ENCODE data around the gene SH2D5. TPM values are rescaled to one million over a fixed set of nuclear protein-coding genes. Genes with fewer than 3 reads are reported as not detected.

The SH2D5 gene
- total RNA-seq, 1 experiment from 2014 or later, result 3.5 TPM

GRCh38 chr1:20731057-20731991 lies 1.2 kb downstream of the SH2D5 start:
- no peak overlapping the region for H3K27ac Mint-ChIP-seq (ENCODE audit: unreplicated experiment)
- Histone ChIP-seq H3K4me1 (peaks cover 6% of the 10 kb centered on the region; the same call in 1 of the 2 replicates), H3K4me3 (ENCODE audit: low read depth, low read length) (peak overlapping the region; percentile 39), H3K36me3 (ENCODE audit: control insufficient read depth, insufficient read depth, low read length) (peaks cover 2% of the 10 kb centered on the region; the same call in 1 of the 2 replicates), H3K9me3 (no peaks in the 10 kb centered on the region), H3K27me3 (replicated peaks; ENCODE audit: control insufficient read depth, insufficient read depth, low read length) (no peaks in the 10 kb centered on the region)
- ChIA-PET POLR2A (no interaction called here), CTCF (interaction anchor here (1.2 kb wide), 1 partner anchor 34 kb away, joined by 3 read pairs; no protein-coding TSS in a partner anchor)
- H3K36me3 Mint-ChIP-seq (ENCODE audit: insufficient read depth, unreplicated experiment), result peaks cover 24% of the 10 kb centered on the region
- H3K4me1 Mint-ChIP-seq (ENCODE audit: low read depth, unreplicated experiment), result peaks cover 13% of the 10 kb centered on the region
- no TSS peak for BruUV-seq (replicated peaks)
- H3K4me3 Mint-ChIP-seq (ENCODE audit: unreplicated experiment), result peak overlapping the region; percentile 95
- intact Hi-C loops (cut with micrococcal nuclease; ENCODE audit: unreplicated experiment), result no loop called here
- no peak for DNase-seq
- no peaks in the 10 kb centered on the region for H3K9me3 Mint-ChIP-seq (ENCODE audit: unreplicated experiment)
- H3K27me3 Mint-ChIP-seq (ENCODE audit: insufficient read depth, unreplicated experiment), result no peaks in the 10 kb centered on the region
- no peak for TF ChIP-seq CTCF (IDR thresholded peaks at IDR 0.05; ENCODE audit: insufficient read depth in 1 of 2, low read depth in 1 of 2, low read length in 1 of 2, severe bottlenecking in 1 of 2, unreplicated experiment in 1 of 2)

- Histone ChIP-seq H3K9me3 (no peaks in the 10 kb centered on the region), H3K4me3 (ENCODE audit: low read depth, low read length) (no peak overlapping the region), H3K27me3 (replicated peaks; ENCODE audit: control insufficient read depth, insufficient read depth, low read length) (no peaks in the 10 kb centered on the region), H3K36me3 (ENCODE audit: control insufficient read depth, insufficient read depth, low read length) (no peaks in the 10 kb centered on the region), H3K4me1 (peaks cover 6% of the 10 kb centered on the region; the same call in 1 of the 2 replicates)
- intact Hi-C loops (cut with micrococcal nuclease; ENCODE audit: unreplicated experiment), result no loop called here
- CTCF ChIA-PET, result interaction anchor here (0.6 to 1.2 kb wide), 2 partner anchors 9 to 34 kb away, joined by 3 to 8 read pairs; no protein-coding TSS in a partner anchor
- H3K27ac Mint-ChIP-seq (ENCODE audit: unreplicated experiment), result no peak overlapping the region
- H3K36me3 Mint-ChIP-seq (ENCODE audit: insufficient read depth, unreplicated experiment), result peaks cover 24% of the 10 kb centered on the region
- peaks cover 13% of the 10 kb centered on the region for H3K4me1 Mint-ChIP-seq (ENCODE audit: low read depth, unreplicated experiment)
- no peak for TF ChIP-seq CTCF (IDR thresholded peaks at IDR 0.05; ENCODE audit: insufficient read depth in 1 of 2, low read depth in 1 of 2, low read length in 1 of 2, severe bottlenecking in 1 of 2, unreplicated experiment in 1 of 2)
- no peaks in the 10 kb centered on the region for H3K27me3 Mint-ChIP-seq (ENCODE audit: insufficient read depth, unreplicated experiment)
- no peak for DNase-seq
- POLR2A ChIA-PET, result no interaction called here
- no TSS peak for BruUV-seq (replicated peaks)
- H3K9me3 Mint-ChIP-seq (ENCODE audit: unreplicated experiment), result no peaks in the 10 kb centered on the region
- peak overlapping the region; percentile 95 for H3K4me3 Mint-ChIP-seq (ENCODE audit: unreplicated experiment)
Observed at GRCh38 chr1:20730690-20731056, 1.8 kb downstream of the SH2D5 start.

- intact Hi-C loops (cut with micrococcal nuclease; ENCODE audit: unreplicated experiment), result no loop called here
- no TSS peak for BruUV-seq (replicated peaks)
- H3K36me3 ChIP-seq (ENCODE audit: control insufficient read depth, insufficient read depth, low read length), result no peaks in the 10 kb centered on the region
- Mint-ChIP-seq H3K27me3 (ENCODE audit: insufficient read depth, unreplicated experiment) (no peaks in the 10 kb centered on the region), H3K4me3 (ENCODE audit: unreplicated experiment) (no peak overlapping the region), H3K9me3 (ENCODE audit: unreplicated experiment) (no peaks in the 10 kb centered on the region), H3K4me1 (ENCODE audit: low read depth, unreplicated experiment) (peaks cover 13% of the 10 kb centered on the region), H3K27ac (ENCODE audit: unreplicated experiment) (no peak overlapping the region), H3K36me3 (ENCODE audit: insufficient read depth, unreplicated experiment) (peaks cover 24% of the 10 kb centered on the region)
- H3K4me3 ChIP-seq (ENCODE audit: low read depth, low read length), result no peak overlapping the region
- CTCF ChIA-PET, result interaction anchor here (0.6 to 1.2 kb wide), 2 partner anchors 9 to 33 kb away, joined by 3 to 8 read pairs; no protein-coding TSS in a partner anchor
- no peak for TF ChIP-seq CTCF (IDR thresholded peaks at IDR 0.05; ENCODE audit: insufficient read depth in 1 of 2, low read depth in 1 of 2, low read length in 1 of 2, severe bottlenecking in 1 of 2, unreplicated experiment in 1 of 2)
- H3K27me3 ChIP-seq (replicated peaks; ENCODE audit: control insufficient read depth, insufficient read depth, low read length), result no peaks in the 10 kb centered on the region
- peaks cover 6% of the 10 kb centered on the region; the same call in 1 of the 2 replicates for H3K4me1 ChIP-seq
- H3K9me3 ChIP-seq, result no peaks in the 10 kb centered on the region
- no peak for DNase-seq
- POLR2A ChIA-PET, result no interaction called here
Observed at GRCh38 chr1:20729990-20730689, 2.4 kb downstream of the SH2D5 start.

All from Caco-2 (cell line).